SK-N-SH (cell line): ENCODE data around the gene C14orf180. TPM values are rescaled to one million over a fixed set of nuclear protein-coding genes. Genes with fewer than 3 reads are reported as not detected.

ENCODE experiments used
- CTCF ChIA-PET: fragments of 300-600, 350-600 bp; formaldehyde crosslinking; extraction: SDS; loops from one replicate; lab custom pipeline; 2021; lab: Yijun Ruan, JAX
- POLR2A ChIA-PET: fragments of 350-600 bp; sonication (Branson Sonifier 250); formaldehyde crosslinking; extraction: SDS; loops from one replicate; lab custom pipeline; 2020; ENCODE audit warnings: antibody characterized with exemption, inconsistent platforms; lab: Yijun Ruan, JAX
- DNase-seq: peaks from one replicate; pipeline ENCODE4 v3.0.0; 2012
- H2AFZ ChIP-seq: fragments of 200-600 bp; sonication (generic); 2 replicates; pipeline ENCODE4 v1.8.1; 2016; ENCODE audit warnings: antibody characterized with exemption, mild to moderate bottlenecking, low read depth
- H3F3A ChIP-seq: fragments of 200-600 bp; sonication (generic); replicated peaks from 2 replicates; pipeline ENCODE3; 2016; ENCODE audit warnings: antibody characterized with exemption, mild to moderate bottlenecking; ENCODE audit not compliant: insufficient read depth
- H3K27ac ChIP-seq, 2 experiments: fragments of 200-500 bp in 1 of 2; fragments of 200-600 bp in 1 of 2; sonication (Bioruptor generic) in 1 of 2; sonication (generic), shearing (Covaris generic) in 1 of 2; 2 replicates each; pipeline versions ENCODE4 v1.5.1 to v1.6.1; 2014 to 2016; ENCODE audit warnings: low read depth in 2 of 2, inconsistent platforms in 1 of 2, low read length in 1 of 2, mild to moderate bottlenecking in 1 of 2, mixed read lengths in 1 of 2
- H3K27me3 ChIP-seq: fragments of 200-600 bp; sonication (generic), shearing (Covaris generic); 2 replicates; pipeline ENCODE4 v1.6.1; 2016; ENCODE audit warnings: mixed run types; ENCODE audit not compliant: insufficient read depth
- H3K36me3 ChIP-seq, 2 experiments: fragments of 200-500 bp in 1 of 2; fragments of 200-600 bp in 1 of 2; sonication (Bioruptor generic) in 1 of 2; sonication (generic) in 1 of 2; replicated peaks in 1 of 2; 2 replicates each; pipeline versions ENCODE3 to v1.5.1; 2014 to 2016; ENCODE audit warnings: low read length in 1 of 2, mild to moderate bottlenecking in 1 of 2; ENCODE audit not compliant: insufficient read depth in 2 of 2, control insufficient read depth in 1 of 2
- H3K4me1 ChIP-seq, 2 experiments: fragments of 200-500 bp in 1 of 2; fragments of 200-600 bp in 1 of 2; sonication (Bioruptor generic) in 1 of 2; sonication (generic), shearing (Covaris generic) in 1 of 2; 2 replicates each; pipeline versions ENCODE4 v1.5.1 to v1.6.1; 2014 to 2016; ENCODE audit warnings: low read depth in 1 of 2, low read length in 1 of 2, mixed run types in 1 of 2; ENCODE audit not compliant: insufficient read depth in 2 of 2, control insufficient read depth in 1 of 2
- H3K4me2 ChIP-seq: fragments of 200-600 bp; sonication (generic), shearing (Covaris generic); 2 replicates; pipeline ENCODE4 v1.6.1; 2017; ENCODE audit warnings: mixed run types
- H3K4me3 ChIP-seq, 2 experiments: fragments of 200-500 bp in 1 of 2; fragments of 200-600 bp in 1 of 2; sonication (Bioruptor generic) in 1 of 2; sonication (generic), shearing (Covaris generic) in 1 of 2; 2 replicates each; pipeline versions ENCODE4 v1.5.1 to v1.8.1; 2014 to 2016; ENCODE audit warnings: low read depth in 2 of 2, inconsistent platforms in 1 of 2, low read length in 1 of 2, mild to moderate bottlenecking in 1 of 2, mixed read lengths in 1 of 2, moderate library complexity in 1 of 2
- H3K79me2 ChIP-seq: fragments of 200-600 bp; sonication (generic); 2 replicates; pipeline ENCODE4 v1.8.1; 2017; ENCODE audit warnings: mild to moderate bottlenecking; ENCODE audit not compliant: insufficient read depth
- H3K9ac ChIP-seq: fragments of 200-600 bp; sonication (generic); 2 replicates; pipeline ENCODE4 v1.6.1; 2017; ENCODE audit warnings: mixed run types
- H3K9me2 ChIP-seq: fragments of 200-600 bp; sonication (generic); 2 replicates; pipeline ENCODE4 v1.6.1; 2017; ENCODE audit warnings: mixed run types
- H3K9me3 ChIP-seq: fragments of 200-600 bp; sonication (generic); 2 replicates; pipeline ENCODE4 v1.6.1; 2017; ENCODE audit warnings: mixed run types, mild to moderate bottlenecking, moderate library complexity
- H4K20me1 ChIP-seq: fragments of 200-600 bp; sonication (generic); 2 replicates; pipeline ENCODE4 v1.6.1; 2017; ENCODE audit warnings: mild to moderate bottlenecking, mixed run types; ENCODE audit not compliant: insufficient read depth
- CTCF ChIP-seq: fragments of 200-600 bp; sonication (generic); IDR thresholded peaks from 2 replicates; pipeline ENCODE4 v1.6.1; 2017; ENCODE audit warnings: antibody characterized with exemption, mild to moderate bottlenecking, moderate library complexity
- EZH2phosphoT487 ChIP-seq: fragments of 200-600 bp; sonication (generic); IDR thresholded peaks from 2 replicates; pipeline ENCODE4 v1.6.1; 2017; ENCODE audit warnings: low read depth, mixed run types, mild to moderate bottlenecking, antibody characterized with exemption, moderate library complexity, borderline replicate concordance
- FOXJ3 ChIP-seq: sonication (generic); formaldehyde crosslinking; IDR thresholded peaks from 2 replicates; pipeline ENCODE4 v1.5.1; 2020; ENCODE audit warnings: mild to moderate bottlenecking, missing genetic modification reagents
- IRF3 ChIP-seq: fragments of 150-350 bp; IDR thresholded peaks from 2 replicates; pipeline ENCODE4 v1.6.1; 2016; ENCODE audit warnings: mild to moderate bottlenecking, low read depth, low read length
- JUND ChIP-seq: IDR thresholded peaks from 2 replicates; pipeline ENCODE4 v1.4.0; 2012
- MAX ChIP-seq: IDR thresholded peaks from 2 replicates; pipeline ENCODE4 v1.4.0; 2012; ENCODE audit warnings: low read depth
- MEF2A ChIP-seq: IDR thresholded peaks from 2 replicates; pipeline ENCODE4 v1.4.0; 2012; ENCODE audit warnings: low read depth, borderline replicate concordance
- MXI1 ChIP-seq: IDR thresholded peaks from 2 replicates; pipeline ENCODE4 v1.6.1; 2012; ENCODE audit warnings: mild to moderate bottlenecking, low read depth, low read length, improper control_type of control experiment
- NRF1 ChIP-seq: IDR thresholded peaks from 2 replicates; pipeline ENCODE4 v1.6.1; 2012; ENCODE audit warnings: low read depth, mild to moderate bottlenecking, low read length
- PBX3 ChIP-seq: IDR thresholded peaks from 2 replicates; pipeline ENCODE4; 2012
- POLR2AphosphoS5 ChIP-seq: IDR thresholded peaks from 2 replicates; pipeline ENCODE4 v1.6.1; 2012; ENCODE audit warnings: low read depth, low read length
- RAD21 ChIP-seq: IDR thresholded peaks from 2 replicates; pipeline ENCODE4 v1.6.1; 2012; ENCODE audit warnings: mild to moderate bottlenecking, low read length
- RCOR1 ChIP-seq: fragments of 150-350 bp; IDR thresholded peaks from 2 replicates; pipeline ENCODE4 v1.6.1; 2017; ENCODE audit warnings: antibody characterized with exemption, low read length
- RFX5 ChIP-seq: IDR thresholded peaks from 2 replicates; pipeline ENCODE4 v1.6.1; 2012; ENCODE audit warnings: mild to moderate bottlenecking, improper control_type of control experiment, low read length
- SIN3A ChIP-seq: IDR thresholded peaks from 2 replicates; pipeline ENCODE4 v1.6.1; 2012; ENCODE audit warnings: low read depth, mild to moderate bottlenecking, low read length, moderate library complexity, borderline replicate concordance
- TCF12 ChIP-seq: IDR thresholded peaks from 2 replicates; pipeline ENCODE4 v1.4.0; 2012
- TEAD4 ChIP-seq: IDR thresholded peaks from 2 replicates; pipeline ENCODE4 v1.4.0; 2012; ENCODE audit warnings: mild to moderate bottlenecking, borderline replicate concordance; ENCODE audit not compliant: insufficient read depth
- USF2 ChIP-seq: fragments of 150-350 bp; IDR thresholded peaks from 2 replicates; pipeline ENCODE4 v1.6.1; 2017; ENCODE audit warnings: antibody characterized with exemption, low read length, low read depth, borderline replicate concordance
- YY1 ChIP-seq: IDR thresholded peaks from 2 replicates; pipeline ENCODE4 v1.4.0; 2012; ENCODE audit warnings: low read depth, mild to moderate bottlenecking
- WGBS: methylation state at CpG from one replicate; pipeline ENCODE4 v1.1.6; 2017; ENCODE audit warnings: low lambda C conversion rate; 5-methylcytosine and 5-hydroxymethylcytosine counted together
- polyA plus RNA-seq, 3 experiments: library from polyadenylated mRNA; depleted of rRNA; stranded (reverse); fragments of >200 nt; gene quantifications; 2 replicates each; pipeline ENCODE4 v1.2.3, GENCODE V29; 2012

C14orf180 gene
- polyA plus RNA-seq, 1 of the 3 experiments (the other 2 are of a cell fraction): not detected

- TF ChIP-seq POLR2AphosphoS5: no peak
- no peak for TF ChIP-seq TCF12
These were observed 19.0 kb upstream of the C14orf180 start (continued) for GRCh38 chr14:104560586-104560945.

- Histone ChIP-seq H3K4me1 (peaks cover 0 to 43% of the 10 kb centered on the region in 2 experiments; a peak in 1 of 4 replicates), H3K36me3 (no peaks in the 10 kb centered on the region), H3K9me3 (no peaks in the 10 kb centered on the region), H3K9ac (no peak overlapping the region), H2AFZ (no peak overlapping the region), H3F3A (no peaks in the 10 kb centered on the region), H3K79me2 (no peaks in the 10 kb centered on the region), H3K4me2 (no peak overlapping the region), H3K4me3 (no peak overlapping the region), H3K9me2 (no peaks in the 10 kb centered on the region), H4K20me1 (no peaks in the 10 kb centered on the region), H3K27ac (no peak overlapping the region), H3K27me3 (no peaks in the 10 kb centered on the region)
- WGBS: 59% methylated on average over 17 of the region's 17 CpGs
- CTCF ChIA-PET: interaction anchor here (1.1 to 5.9 kb wide), 7 partner anchors 9 to 467 kb away, joined by 3 to 55 read pairs (median 6); no protein-coding TSS in a partner anchor
- POLR2A ChIA-PET: no interaction called here
- TF ChIP-seq USF2 (no peak), MEF2A (no peak), SIN3A (no peak)
- TF ChIP-seq, all 33 proteins: peak for 0
- DNase-seq: no peak
These were observed 18.4 kb upstream of the C14orf180 start for GRCh38 chr14:104561124-104561557.

- DNase-seq: no peak
- CTCF ChIA-PET: interaction anchor here (0.8 to 8.9 kb wide), 13 partner anchors 9 to 484 kb away, joined by 3 to 96 read pairs (median 6); partner anchors contain the start of gene C14orf180
- no peaks in the 10 kb centered on the region for H3K9me3 ChIP-seq
- H3K4me2 ChIP-seq: no peak overlapping the region
- H3K4me1 ChIP-seq: peaks cover 0 to 49% of the 10 kb centered on the region in 2 experiments; a peak in 1 of 4 replicates
- H3K36me3 ChIP-seq: no peaks in the 10 kb centered on the region
- no peaks in the 10 kb centered on the region for H3K9me2 ChIP-seq
- H3K27ac ChIP-seq: no peak overlapping the region
- WGBS: 75% methylated on average over 17 of the region's 23 CpGs
- no peak overlapping the region for H3K9ac ChIP-seq
- H3K79me2 ChIP-seq: no peaks in the 10 kb centered on the region
- H3K4me3 ChIP-seq: no peak overlapping the region
- no peaks in the 10 kb centered on the region for H3K27me3 ChIP-seq
- no peaks in the 10 kb centered on the region for H3F3A ChIP-seq
- POLR2A ChIA-PET: no interaction called here
- no peaks in the 10 kb centered on the region for H4K20me1 ChIP-seq
- no peak overlapping the region for H2AFZ ChIP-seq
- no peak for TF ChIP-seq IRF3
- no peak for TF ChIP-seq JUND
- no peak for TF ChIP-seq YY1
- TF ChIP-seq MAX: no peak
- no peak for TF ChIP-seq FOXJ3
- TF ChIP-seq CTCF: no peak
- no peak for TF ChIP-seq RCOR1
- no peak for TF ChIP-seq RFX5
- TF ChIP-seq NRF1: no peak
- TF ChIP-seq PBX3: no peak
- TF ChIP-seq USF2: no peak
- no peak for TF ChIP-seq MXI1
- no peak for TF ChIP-seq MEF2A
- TF ChIP-seq RAD21: no peak
- TF ChIP-seq TEAD4: no peak
- no peak for TF ChIP-seq EZH2phosphoT487
These were observed 17.7 kb upstream of the C14orf180 start for GRCh38 chr14:104561632-104562495.
